ENCODE results near the gene EPHA7.

- TF ChIP-seq, protein P1, sequence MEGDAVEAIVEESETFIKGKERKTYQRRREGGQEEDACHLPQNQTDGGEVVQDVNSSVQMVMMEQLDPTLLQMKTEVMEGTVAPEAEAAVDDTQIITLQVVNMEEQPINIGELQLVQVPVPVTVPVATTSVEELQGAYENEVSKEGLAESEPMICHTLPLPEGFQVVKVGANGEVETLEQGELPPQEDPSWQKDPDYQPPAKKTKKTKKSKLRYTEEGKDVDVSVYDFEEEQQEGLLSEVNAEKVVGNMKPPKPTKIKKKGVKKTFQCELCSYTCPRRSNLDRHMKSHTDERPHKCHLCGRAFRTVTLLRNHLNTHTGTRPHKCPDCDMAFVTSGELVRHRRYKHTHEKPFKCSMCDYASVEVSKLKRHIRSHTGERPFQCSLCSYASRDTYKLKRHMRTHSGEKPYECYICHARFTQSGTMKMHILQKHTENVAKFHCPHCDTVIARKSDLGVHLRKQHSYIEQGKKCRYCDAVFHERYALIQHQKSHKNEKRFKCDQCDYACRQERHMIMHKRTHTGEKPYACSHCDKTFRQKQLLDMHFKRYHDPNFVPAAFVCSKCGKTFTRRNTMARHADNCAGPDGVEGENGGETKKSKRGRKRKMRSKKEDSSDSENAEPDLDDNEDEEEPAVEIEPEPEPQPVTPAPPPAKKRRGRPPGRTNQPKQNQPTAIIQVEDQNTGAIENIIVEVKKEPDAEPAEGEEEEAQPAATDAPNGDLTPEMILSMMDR (IDR thresholded peaks at IDR 0.05), result no peak
- TF ChIP-seq POLR2A (IDR thresholded peaks at IDR 0.05), result no peak
These were observed 222.9 kb downstream of the EPHA7 start for GRCh38 chr6:93196406-93196970.
